NCI-H146 treated with DMSO at 0.1 percent for 48 hours (cell line): ENCODE measurements around the gene CRYBA4.
A peak's percentile ranks its signal among the peaks of the same experiment; 100 is the strongest.

ENCODE experiments used
- DNase-seq: peaks from one replicate; lab custom pipeline; 2025; ENCODE audit not compliant: unreplicated experiment; lab: John Stamatoyannopoulos, UW

CRYBA4 gene

DNA sequence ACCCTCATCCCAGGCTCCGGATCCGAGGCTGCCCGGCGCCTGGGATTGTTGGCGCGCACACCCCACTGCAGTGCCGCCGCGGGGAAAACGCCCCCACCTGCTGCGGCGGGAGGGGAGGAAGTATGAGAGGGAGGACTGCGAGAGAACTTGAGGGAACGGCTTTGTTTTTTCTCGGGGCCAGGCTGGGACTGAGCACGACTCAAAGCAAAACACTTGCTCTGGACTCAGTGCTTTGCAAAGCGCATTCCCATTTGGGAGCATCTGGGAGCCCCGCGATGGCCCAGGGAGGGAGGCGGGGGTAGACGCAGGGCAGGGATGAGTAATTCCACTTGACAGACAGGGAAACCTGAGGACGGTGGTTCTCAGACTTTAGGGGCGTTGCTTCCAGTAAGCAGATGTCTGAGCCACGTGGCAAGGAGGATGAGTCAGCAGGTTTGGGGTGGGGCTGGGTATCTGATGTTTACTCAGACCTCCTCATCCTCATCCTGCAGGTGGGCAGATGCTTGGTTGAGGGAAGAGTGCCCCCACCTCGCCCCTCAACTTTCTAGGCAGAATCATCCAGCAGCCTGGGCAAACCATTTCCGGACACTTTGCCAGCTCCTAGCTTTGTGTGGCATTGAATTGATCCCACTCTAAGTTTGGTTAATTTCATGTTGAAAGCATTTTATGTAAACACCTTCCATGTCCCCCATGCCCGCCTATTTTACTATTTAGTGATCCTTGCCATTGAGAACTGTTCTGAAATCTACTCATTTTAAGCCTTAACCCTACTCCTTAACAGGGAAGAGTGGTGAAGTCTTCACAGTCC, 37.1 kb downstream of the CRYBA4 start:
- DNase-seq = peak; percentile 82

DNA sequence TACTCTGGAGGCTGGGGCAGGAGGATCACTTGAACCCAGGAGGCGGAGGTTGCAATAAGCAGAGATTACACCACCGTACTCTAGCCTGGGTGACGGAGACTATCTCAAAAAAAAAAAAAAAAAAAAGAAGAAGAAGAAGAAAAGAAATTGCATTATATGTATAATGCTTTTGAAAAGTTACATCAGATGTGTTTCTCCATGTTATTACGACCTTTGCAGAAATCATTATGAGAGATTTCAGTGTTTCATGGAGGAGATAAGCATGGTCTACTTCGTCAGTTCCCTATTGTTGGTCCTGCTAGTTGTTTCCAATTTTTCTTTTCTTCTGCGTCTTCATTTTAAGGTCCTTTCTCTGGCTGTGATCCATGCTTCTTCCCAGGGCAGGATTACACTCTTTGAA, 38.6 kb downstream of the CRYBA4 start:
- no peak for DNase-seq

DNA sequence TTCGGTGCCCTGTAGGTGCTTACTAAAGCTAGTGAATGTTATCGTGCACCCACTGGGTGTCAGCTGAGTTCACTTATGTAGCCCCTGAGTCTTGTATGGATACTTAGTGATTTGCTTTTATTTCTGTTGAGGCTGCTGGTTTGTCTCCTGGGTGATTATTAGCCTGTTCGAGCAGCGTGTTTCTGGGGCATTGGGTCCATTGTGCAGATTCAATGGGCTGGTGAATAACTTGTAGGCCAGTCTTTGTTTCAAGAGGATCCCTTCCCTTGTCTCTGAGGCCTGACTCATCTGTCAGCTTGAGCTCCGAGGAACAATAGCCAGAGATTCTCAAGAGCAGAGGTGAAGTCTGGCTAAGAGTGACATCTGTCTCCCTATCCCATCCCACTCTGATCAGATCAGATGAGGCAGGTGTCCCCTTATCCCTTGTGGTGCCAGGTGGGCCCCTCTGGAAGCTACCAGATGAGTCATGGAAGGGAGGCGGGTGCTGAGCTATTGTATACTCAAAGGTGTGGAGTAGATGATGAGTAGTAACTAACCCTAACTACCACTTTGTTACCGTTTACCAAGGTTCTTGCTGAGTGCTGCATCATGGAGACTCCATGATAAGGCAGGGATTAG, 39.3 kb downstream of the CRYBA4 start:
- peak; percentile 26 for DNase-seq

DNA sequence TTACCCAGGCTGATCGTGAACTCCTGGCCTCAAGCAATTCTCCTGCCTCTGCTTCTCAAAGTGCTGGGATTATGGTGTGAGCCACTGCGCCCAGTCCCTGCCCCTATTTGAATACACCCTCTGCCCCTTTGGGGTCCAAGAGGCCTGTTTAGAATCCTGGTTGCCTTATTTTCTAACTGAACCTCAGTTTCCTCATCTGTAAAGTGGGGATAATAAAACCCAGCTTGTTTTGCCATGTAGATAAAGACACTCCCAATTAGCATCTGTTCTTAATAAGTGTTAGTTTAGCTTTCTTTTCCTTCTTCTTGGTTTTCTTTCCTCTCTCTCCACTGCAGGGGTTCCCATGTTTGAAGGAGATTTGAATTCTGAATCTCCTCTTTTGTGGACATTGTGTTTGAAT, 40.4 kb downstream of the CRYBA4 start:
- no peak for DNase-seq

DNA sequence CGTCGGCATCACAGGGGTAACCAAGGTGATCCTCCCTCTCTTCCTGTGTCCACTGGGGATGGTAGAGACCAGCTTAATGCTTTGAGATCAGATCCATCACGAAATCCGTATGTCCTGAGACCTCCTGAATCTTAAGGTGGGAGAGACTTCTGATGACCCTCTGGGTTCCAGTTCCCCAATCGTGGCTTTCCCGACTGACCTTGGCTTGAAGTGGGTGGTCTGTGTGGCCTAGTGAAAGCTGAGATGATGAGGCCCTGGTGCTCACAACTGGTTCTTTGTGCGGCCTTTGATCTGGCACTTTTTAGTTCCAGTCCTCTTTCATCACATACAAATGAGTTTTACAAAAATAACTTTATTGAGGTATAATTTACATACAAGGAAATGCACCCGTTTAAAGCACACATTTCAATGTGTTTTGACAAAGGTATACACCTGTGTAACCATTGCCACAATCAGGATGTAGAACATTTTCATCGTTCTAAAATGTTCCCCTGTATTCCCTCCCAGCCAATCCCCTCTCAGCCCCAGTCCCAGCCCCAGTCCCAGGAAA, 41.7 kb downstream of the CRYBA4 start:
- DNase-seq = no peak

DNA sequence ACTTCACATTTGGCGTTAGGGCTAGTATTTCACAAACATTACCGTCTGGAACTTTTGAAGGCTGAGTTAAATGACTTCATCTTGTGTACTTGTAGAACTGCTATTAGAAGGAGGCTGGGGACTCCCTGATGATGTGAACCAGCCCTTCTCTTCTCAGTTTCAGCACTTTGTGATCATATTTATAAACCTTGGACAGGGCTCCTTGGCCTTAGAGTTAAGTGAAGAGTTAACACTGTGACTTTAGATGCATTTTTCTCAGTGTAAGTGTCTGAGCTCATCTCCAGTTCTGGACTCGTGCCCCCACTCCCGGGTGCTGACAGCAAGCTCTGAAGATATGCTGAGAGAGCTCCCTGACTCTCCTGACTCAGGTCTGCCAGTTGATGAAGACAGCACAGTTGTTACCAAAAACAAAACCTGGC, 44.1 kb downstream of the CRYBA4 start:
- DNase-seq = no peak

DNA sequence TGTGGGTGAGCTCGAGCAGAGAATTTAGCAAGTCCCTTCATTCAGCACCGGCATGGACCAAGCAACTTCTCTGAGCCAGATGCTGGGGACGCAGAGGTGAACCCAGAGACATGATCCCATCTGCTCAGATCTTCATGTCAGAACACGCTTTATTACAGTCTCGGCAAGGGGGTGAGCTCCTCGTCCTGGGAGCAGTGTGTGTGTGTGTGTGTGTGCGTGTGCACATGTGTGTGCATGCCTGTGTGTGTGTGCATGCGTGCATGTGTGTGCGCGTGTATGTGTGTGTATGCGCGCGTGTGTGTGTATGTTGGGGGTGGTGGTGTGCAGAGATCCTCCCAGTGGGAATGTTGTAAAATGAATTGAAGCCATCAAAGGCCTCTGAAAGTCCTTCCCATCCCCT, 45.4 kb downstream of the CRYBA4 start:
- no peak for DNase-seq

DNA sequence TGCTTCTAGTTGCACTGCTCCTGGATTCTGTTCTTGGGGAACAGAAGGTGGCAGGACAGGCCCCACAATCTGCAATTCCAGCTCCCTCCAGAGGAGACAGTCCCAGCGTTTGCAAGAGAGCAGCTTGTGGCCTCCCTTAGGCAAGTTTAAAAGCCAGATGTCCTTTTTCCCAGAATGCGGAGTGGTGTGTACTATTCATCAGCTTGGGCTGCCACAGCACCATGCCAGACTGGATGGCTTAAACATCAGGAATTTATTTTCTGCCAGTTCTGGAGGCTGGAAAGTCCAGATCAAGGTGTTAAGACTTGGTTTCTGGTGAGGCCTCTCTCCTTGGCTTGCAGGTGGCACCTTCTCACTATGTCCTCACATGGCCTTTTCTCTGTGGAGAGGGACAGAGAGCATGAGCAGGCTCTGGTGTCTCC, 47.3 kb downstream of the CRYBA4 start:
- no peak for DNase-seq

DNA sequence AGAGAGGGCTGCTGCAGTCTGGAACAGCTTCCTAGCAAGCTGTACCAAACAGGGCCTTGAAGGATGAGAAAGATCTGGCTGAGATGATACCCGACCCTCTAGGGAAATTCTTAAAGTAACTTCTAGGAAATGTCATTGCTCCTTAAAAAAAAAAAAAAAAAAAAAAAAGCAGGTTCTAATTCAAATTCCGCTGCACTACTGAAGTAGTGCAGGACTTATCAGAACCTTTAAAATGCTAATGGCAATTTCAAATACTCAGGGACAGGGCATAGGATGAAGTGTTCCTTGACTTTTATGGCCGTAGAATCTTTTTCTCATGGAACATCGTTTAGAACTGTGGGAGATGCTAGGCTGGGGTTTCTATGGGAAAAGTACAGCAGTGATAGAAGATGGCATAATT, 48.7 kb downstream of the CRYBA4 start:
- DNase-seq = no peak

DNA sequence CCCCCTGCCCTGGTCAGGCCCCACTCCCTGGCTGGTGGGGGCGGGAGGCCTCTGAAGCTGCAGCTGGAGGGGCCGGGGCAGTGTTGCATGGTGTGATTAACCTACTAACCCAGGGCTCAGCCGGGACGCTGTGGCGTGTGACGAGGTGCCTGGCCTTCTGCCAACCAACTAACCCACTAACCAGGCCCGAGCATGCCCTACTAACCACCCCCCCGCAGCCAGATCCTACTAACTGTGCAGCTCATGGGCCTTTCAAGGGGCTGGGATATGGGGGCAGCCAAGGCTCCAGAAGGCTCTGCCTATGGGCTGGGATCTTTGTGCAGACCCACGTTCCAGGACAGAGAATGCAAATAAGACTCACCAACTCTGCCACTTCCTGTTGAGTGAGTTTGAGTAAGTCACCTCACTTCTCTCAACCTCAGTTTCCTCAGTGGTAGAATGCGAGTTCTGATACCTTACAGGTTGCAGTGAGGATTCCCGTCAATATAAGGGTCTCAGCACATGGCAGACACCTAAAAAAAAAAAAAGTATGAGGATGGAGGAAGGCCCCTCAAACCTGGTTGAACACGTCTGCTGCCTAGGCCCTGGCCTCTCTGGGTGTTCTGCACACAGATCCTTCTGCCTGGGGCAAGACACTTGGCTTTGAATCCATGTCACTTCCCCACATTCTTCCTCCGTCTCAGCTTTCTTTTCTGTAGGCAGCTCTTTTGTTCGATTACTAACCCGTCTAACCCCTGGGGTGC, 49.7 kb downstream of the CRYBA4 start:
- no peak for DNase-seq

DNA sequence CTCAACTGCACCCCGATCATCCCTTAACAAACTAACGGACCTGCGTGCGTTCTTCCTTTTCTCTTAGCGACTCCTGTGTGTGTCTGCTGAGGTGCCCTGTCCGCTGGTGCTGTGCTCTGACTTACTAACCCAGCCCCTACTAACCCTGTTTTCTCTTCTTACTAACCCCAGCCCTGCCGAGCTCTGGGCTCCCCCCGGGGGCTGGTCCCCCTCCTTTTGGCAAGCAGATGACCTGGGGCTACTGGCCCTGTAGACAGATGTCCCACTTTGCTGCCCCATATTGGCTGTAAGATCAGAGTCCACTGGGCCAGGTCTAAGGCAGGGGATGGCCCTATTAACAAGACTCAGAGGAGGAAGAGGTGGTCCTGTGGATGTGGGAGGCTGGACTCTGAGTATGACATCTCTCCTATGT, 50.3 kb downstream of the CRYBA4 start:
- no peak for DNase-seq

DNA sequence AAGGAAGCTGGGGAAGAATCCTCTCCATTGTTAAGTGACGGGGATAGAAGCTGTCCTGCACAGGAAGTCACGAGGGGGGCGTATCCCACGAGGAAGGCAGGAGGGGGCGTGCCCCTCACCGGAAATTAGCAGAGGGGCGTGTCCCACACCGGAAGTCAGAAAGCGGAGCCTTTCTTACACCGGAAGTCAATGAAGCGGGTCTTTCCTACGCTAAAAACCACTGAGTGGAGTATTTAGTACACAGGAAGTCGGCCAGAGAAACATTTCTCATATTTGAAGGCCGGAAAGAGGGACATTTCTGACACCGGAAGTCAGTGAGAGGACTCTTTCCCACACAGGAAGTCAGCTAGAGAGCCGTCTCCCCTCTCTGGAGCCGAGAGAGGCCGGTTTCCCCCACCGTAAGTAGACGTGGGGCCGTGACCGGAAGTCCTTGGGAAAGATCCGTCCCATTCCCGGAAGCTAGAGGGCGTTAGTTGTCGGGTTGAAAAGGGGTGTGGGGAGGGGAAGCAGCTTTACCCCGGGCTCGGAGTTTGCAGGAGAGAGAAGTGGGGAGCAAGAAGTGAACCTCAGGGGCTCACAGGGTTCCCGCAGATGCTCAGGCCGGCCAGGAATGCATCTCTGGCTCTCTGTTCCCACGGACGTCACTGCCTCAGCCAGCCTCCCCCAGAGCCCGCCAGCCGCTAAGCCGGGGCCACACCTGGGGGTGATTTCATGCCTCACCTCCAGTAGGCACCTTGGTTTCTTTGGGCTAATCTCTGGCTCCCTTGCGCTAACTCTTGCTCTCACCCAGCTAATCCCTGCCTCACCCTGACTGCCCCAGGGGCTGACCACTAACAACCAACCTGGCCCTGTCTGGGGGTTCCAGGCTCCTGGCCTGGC, 51.1 kb downstream of the CRYBA4 start:
- DNase-seq = peak; percentile 94

DNA sequence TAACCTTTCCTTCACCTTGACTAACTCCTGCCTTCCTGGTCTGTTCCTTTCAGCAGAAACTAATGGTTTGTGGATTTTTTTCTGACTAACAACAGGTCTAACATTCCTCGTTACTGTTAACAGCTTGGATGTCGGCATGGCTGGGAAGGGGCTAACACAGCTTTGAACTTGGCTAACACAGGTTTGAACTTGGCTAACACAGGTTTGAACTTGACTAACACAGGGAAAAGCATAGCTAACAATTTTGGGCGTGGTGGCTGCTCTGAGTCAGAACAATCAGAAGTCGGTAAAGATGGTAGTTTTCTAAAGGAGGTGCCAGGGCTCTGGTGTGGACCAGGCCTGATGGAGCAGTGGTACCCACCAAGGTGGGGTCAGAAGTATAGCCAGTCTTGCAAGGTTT, 51.7 kb downstream of the CRYBA4 start:
- DNase-seq = no peak

DNA sequence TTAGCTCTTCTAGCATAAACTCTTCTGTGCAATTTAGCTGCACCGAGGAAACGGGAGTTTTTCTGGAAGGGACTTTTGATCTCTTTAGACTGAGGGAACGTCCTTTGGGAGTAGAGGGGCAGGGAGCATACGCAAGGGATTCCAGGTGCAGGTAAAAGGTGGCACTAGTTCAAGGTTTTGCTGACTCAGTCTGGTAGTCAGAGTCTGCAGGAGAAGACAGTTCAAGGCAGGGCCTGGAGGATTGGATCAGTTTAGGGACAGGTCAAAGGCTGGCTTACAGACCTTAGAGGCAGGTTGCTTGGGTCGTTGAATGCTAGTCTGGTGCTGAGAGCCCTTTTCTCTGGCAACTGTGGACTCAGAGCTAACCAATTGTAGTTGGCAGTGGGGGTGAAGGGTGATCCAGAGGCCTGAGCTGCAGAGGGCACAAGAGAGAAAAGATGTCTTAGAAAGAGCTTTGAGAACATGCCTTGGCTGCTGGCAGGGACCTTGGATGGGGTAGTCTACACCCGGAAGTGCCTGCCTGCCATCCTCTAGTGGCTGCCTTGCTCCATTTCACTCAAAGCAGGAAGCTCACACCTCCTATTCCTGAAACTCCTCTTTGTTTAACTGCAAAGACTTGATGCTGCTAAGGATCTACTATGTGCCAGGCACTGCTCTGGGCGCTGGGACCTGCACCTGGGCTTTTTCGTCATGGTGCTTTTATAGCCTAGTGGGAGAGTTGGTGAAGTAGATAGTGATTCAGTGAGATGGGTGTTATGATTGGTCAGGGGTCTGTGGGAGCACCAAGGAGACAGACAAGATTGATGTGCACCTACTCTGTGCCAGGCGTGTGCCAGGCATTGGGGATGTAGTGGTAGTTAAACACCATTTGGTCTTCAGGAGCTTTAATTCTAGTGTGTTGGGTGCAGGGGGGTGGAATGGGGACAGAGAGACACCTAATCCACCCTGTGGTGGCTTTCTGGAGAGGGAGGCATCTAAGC, 52.7 kb downstream of the CRYBA4 start:
- no peak for DNase-seq

DNA sequence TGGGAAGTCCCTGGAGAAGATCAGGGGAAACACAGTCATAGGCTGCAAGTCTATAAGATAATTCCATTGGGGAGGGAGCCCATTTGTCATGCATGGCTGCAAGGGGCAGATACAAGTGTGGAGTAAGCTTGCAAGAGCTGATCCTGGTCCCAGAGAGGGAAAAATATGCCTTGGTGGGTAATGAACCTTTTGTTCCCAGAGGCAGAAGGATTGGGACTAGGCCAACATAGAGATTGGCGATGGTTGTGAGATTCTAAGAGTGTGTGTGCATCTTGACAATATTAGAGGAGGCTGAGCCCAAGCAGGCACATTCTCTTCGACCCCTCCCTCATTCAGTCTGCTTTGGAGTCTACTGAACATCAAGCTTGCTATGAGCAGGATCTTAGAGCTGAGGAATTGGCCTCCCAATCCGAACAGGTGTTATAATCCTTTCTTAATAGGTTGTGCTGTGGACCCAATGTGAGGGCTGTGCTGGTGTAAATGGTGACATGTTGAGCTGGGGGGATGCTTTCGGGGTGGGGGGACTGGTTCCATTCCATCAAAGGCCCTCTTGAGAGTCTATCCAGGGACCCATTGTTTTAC, 54.0 kb downstream of the CRYBA4 start:
- DNase-seq = no peak

DNA sequence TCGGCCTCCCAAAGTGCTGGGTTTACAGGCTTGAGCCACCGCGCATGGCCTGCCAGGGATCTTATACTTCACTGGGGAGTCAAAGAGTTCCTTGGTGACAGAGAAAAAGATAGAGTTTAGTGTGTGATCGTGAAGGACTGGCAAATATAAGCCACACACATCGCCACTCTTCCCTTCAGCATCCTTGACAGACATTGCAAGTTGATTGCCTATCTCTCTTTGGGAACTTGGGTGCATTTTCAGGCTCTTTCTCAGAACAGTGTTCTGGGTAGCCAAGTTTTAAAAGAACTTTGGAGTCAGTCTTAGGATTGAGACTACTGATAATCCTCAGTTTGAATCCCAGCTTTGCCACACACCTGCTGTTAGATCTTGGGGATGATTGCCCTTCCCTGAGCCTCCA, 55.5 kb downstream of the CRYBA4 start:
- DNase-seq = no peak

DNA sequence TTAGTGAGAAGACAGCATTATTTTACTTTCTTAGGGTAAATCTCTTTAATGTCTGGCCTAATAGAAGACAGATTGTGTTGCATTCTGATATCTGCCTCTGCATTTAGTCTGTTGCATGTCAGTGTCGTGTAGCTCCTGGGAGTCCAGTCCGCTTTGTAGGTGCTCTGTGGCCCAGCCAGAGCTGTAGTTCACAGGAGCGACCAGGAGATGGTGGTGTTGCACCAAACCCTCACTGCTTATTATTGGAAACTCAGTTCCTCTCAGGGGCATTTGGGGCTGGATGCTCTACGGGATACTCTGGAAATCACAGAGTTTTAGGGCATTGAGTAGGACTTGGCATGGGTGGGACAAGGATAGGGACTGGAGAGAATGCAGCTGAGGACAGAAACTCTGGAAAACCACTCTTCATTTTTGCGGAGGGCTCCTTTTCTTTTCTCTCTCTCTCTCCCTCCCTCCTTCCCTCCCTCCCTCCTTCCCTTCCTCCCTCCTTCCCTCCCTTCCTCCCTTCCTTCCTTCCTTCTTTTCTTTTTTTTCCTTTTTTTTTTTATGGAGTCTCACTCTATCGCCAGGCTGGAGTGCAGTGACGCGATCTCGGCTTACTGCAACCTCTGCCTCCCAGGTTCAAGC, 57.4 kb downstream of the CRYBA4 start:
- DNase-seq = peak; percentile 18
